ENCODE results near the gene B3GNT7.

DNA sequence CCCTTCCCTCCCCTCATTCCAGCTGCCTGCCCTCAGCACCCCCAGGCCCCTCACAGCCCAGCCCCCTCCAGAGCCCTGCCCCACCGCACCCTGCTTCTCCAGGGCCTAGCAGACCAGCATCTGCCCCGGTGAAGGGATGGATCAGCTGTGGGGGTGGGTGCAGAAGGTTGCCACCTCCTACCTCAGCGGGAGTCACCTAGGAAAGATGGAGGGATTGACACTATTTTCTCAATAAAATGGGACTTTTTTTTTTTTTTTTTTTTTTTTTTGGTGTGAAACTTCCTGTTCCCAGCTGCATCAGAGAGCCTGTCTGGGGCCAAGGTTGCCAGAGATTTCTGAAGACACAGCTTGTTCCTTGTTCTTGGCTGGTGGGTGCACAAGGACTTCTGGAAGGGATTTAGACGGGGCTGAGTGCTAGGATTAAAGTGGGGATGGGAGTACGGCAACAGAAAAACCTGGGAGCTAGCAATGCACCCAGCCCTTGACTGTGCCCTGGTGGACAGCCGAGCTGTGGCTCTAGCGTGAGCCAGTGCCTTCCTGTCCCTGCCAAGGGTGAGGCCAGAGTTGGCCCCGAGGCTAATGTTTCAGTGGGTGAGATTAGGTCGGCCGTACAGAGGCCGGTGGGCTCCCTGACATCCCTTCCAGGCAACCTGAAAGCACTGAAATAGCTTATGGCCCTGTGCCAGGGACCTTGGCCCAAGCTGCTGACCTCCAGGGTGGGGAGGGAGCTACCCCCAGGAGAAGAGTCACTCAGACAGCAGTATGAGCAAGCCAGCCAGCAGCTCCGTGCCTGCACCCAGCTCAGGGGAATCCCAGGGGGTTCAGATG, 4.6 kb downstream of the B3GNT7 start:
- TF ChIP-seq POLR2A (IDR thresholded peaks at IDR 0.05; ENCODE audit: low read depth, low read length), result no peak
- TF ChIP-seq, protein P1, sequence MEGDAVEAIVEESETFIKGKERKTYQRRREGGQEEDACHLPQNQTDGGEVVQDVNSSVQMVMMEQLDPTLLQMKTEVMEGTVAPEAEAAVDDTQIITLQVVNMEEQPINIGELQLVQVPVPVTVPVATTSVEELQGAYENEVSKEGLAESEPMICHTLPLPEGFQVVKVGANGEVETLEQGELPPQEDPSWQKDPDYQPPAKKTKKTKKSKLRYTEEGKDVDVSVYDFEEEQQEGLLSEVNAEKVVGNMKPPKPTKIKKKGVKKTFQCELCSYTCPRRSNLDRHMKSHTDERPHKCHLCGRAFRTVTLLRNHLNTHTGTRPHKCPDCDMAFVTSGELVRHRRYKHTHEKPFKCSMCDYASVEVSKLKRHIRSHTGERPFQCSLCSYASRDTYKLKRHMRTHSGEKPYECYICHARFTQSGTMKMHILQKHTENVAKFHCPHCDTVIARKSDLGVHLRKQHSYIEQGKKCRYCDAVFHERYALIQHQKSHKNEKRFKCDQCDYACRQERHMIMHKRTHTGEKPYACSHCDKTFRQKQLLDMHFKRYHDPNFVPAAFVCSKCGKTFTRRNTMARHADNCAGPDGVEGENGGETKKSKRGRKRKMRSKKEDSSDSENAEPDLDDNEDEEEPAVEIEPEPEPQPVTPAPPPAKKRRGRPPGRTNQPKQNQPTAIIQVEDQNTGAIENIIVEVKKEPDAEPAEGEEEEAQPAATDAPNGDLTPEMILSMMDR (conservative IDR thresholded peaks at IDR 0.05; ENCODE audit: low read depth, low read length), result no peak
- no peak for TF ChIP-seq RAD21 (IDR thresholded peaks at IDR 0.05; ENCODE audit: low read length)
- no peak for TF ChIP-seq CEBPB (IDR thresholded peaks at IDR 0.05; ENCODE audit: low read depth, low read length)
- no peak for TF ChIP-seq RFX5 (IDR thresholded peaks at IDR 0.05; ENCODE audit: low read depth, low read length)
- TF ChIP-seq, protein P2, sequence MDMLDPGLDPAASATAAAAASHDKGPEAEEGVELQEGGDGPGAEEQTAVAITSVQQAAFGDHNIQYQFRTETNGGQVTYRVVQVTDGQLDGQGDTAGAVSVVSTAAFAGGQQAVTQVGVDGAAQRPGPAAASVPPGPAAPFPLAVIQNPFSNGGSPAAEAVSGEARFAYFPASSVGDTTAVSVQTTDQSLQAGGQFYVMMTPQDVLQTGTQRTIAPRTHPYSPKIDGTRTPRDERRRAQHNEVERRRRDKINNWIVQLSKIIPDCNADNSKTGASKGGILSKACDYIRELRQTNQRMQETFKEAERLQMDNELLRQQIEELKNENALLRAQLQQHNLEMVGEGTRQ (IDR thresholded peaks at IDR 0.05; ENCODE audit: low read depth, low read length), result no peak
- TF ChIP-seq MAZ (IDR thresholded peaks at IDR 0.05; ENCODE audit: borderline replicate concordance, low read depth, low read length), result no peak
- no peak for TF ChIP-seq MXI1 (IDR thresholded peaks at IDR 0.05; ENCODE audit: borderline replicate concordance, low read depth, low read length)
- TF ChIP-seq FOS (IDR thresholded peaks at IDR 0.05; ENCODE audit: low read depth, low read length), result no peak
- no peak for TF ChIP-seq MAFK (IDR thresholded peaks at IDR 0.05; ENCODE audit: low read depth, low read length)
- TF ChIP-seq, protein P3, sequence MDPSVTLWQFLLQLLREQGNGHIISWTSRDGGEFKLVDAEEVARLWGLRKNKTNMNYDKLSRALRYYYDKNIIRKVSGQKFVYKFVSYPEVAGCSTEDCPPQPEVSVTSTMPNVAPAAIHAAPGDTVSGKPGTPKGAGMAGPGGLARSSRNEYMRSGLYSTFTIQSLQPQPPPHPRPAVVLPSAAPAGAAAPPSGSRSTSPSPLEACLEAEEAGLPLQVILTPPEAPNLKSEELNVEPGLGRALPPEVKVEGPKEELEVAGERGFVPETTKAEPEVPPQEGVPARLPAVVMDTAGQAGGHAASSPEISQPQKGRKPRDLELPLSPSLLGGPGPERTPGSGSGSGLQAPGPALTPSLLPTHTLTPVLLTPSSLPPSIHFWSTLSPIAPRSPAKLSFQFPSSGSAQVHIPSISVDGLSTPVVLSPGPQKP (IDR thresholded peaks at IDR 0.05; ENCODE audit: borderline replicate concordance, low read depth, low read length), result no peak
- no peak for TF ChIP-seq BHLHE40 (IDR thresholded peaks at IDR 0.05; ENCODE audit: low read depth, low read length)
- TF ChIP-seq SMC3 (IDR thresholded peaks at IDR 0.05; ENCODE audit: low read depth, low read length), result no peak

Data from IMR-90 (cell line).